NCI-H226 (cell line): ENCODE measurements around the gene TMEM108.
A peak's percentile ranks its signal among the peaks of the same experiment; 100 is the strongest.

Source experiments
- DNase-seq: peaks from one replicate; pipeline ENCODE4 v3.0.0-alpha.2; 2015

The TMEM108 gene

GRCh38 chr3:133169331-133170068 lies 131.3 kb downstream of the TMEM108 start:
- no peak for DNase-seq

GRCh38 chr3:133171831-133172230 lies 133.6 kb downstream of the TMEM108 start:
- no peak for DNase-seq

GRCh38 chr3:133181392-133182150 lies 143.4 kb downstream of the TMEM108 start:
- DNase-seq = no peak

GRCh38 chr3:133187870-133188379 lies 149.7 kb downstream of the TMEM108 start:
- no peak for DNase-seq

DNA sequence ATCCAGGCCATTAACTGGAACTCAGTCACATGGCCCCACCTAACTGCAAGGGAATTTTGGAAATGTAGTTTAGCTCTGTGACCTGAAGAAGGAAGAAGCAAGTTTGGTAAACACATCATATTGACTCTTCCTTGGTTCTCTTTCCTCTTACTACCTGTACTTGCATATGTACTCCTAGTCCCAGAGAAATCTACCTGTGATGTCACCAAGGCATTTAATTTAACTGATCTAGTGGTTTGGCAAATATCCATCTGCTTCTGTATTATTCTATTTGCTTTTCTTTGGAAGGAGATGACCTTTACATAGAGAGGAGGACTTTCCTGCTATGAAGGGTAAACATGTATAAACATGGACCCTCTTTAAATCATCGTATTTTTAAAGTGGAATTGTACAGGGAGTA lies 150.8 kb downstream of the TMEM108 start:
- no peak for DNase-seq

GRCh38 chr3:133189893-133190292 lies 151.7 kb downstream of the TMEM108 start:
- DNase-seq = no peak

DNA sequence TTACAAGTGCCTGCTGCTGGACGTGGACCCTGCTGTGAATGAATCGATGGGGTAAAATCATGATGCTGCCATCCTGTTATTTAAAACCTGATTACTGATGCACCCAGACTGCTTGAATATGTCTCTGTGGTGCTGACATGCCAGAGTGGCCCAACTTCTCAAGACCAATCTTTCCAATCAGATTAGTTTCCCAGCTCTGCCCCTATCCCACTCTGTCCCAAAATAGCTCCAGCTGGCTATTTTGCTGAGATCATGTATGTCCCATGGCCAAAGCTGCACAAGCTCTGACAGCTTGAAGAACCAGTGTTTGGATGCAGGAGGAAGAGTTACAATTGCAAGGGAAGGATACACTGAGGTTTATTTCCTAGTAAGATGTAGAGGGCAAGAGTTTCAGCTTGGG lies 153.6 kb downstream of the TMEM108 start:
- DNase-seq = no peak

DNA sequence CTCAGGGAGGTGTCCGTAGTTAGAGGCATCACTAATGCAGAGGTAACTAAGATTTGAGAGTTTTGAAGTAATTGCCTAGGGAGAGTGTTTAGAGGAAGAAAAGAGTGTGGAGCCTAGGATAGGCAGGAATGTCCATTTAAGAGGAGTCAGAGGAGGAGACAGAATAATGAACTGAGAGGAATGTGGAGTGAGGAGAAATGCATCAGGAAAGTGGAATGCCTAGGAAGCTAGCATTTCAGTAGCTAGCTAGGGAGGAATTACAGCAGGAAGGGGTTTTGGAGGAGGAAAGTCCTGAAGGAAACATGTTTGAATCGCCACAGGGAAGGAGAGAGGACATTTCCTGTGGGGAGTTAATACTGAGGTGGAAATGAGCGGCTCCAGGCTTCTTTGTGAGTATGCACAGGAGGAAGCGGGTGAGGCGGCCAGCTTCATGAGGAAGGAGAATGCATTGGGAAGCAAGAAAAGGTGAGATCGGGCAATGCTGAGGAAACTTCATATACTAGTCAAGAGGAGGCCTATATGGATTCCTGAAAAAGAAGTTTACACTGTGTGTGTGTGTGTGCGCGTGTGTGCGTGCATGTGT lies 154.3 kb downstream of the TMEM108 start:
- DNase-seq = no peak

DNA sequence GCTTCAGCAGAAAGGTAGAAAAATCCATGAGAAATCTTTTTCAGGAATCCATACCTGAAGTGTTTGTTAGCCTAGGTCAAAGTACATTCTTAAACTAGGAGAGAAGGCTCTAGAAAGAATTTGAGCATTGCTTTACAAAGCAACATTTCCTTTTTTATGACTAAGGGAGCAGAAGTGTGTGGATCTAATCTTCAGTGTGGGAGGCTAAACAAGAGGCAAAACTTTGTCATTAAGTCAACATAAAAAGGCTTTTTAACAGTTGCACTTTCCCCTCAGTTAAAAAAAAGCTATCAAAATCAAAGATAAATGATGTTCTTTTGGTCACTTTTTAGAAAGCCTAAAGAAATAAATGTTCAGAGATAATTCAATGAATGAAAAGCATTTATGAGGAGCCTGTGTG lies 154.8 kb downstream of the TMEM108 start:
- DNase-seq = no peak

DNA sequence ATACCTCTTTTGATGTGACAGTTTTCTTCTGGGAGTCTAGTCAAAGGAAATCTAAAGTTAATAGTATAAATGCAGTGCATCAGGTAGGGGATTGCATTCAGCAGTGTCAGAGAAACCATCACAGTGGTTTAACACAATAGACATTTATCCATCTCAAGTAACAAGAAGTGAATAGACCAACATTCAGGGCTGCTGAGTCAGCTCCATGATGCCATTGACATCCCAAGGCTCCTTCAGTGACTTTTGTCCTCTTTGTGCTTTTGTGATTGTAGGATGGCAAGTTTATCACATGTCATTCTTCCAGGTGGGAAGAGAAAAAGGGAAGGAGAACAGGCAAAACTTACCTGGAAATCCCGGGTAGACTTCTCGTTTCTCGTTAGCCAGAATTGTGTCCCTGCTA lies 158.3 kb downstream of the TMEM108 start:
- DNase-seq = no peak

DNA sequence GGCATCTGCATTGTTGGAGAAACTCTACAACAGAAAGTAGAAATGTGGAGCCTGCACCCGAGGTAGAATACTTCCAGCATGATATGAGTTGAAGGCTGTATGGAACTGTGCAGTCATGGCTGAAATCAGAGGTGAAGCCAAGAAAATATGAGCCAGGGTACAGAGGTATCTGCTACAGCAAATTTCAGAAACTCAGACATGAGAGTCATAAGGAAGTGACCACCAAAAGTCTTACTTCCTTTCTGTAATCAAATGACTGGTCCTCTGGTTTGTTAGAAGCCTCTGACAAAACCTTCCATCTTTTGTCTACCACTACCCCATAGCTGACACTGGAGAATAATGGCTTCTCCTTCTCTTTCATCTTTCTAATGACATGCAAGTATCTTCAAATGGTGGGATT lies 159.4 kb downstream of the TMEM108 start:
- DNase-seq = no peak

GRCh38 chr3:133206921-133207320 lies 168.7 kb downstream of the TMEM108 start:
- DNase-seq = no peak

DNA sequence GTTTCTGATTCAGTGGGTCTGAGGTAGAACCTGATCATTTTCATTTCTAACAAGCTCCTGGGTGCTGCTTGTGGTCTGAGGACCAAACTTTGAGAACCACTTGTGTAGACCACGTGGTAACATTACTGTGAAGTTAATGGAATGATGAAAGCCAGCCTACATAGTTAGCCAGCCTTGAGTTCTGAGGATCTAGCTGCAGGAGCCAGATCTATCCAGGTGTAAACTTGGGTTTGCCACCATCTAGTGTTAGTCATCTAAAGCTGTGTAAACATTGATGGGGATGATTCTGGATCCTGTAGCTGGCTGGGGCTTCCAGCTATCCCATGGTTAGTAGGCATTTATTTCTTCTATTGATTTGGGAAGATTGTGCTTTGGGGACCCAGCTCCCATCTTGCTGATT lies 170.0 kb downstream of the TMEM108 start:
- DNase-seq = no peak

DNA sequence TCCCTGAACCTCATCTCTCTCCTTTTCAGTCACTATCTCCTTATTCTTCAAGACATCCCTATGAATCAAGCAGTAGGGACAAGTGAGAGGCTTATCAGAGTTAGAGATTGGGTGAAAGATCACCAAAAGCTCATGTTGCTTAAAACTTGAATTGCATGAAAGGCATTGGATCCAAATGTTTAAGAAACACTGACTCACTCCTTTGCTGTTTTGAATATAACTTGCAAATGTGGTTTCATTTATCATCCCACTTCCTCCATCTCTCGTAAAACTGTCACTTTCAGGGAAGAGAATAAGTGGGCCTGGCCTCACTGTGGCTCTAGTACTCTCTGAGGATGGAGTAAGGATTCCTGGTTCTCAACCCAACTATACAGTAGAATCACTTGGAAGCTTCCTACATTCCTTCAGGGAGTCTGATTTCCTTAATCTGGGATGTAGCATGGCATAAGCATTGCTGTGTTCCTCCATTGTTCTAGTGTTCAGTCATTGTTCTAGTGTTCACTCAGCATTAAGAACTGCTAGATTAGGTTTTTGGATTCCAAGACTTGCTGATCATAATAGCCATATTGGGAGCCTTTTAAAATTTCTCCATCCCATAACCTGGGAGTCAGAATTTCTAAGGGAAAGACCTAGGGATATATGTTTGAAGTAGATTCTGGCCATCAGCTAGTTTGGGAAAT lies 171.8 kb downstream of the TMEM108 start:
- peak; percentile 1 for DNase-seq

GRCh38 chr3:133210656-133211055 lies 172.5 kb downstream of the TMEM108 start:
- no peak for DNase-seq

DNA sequence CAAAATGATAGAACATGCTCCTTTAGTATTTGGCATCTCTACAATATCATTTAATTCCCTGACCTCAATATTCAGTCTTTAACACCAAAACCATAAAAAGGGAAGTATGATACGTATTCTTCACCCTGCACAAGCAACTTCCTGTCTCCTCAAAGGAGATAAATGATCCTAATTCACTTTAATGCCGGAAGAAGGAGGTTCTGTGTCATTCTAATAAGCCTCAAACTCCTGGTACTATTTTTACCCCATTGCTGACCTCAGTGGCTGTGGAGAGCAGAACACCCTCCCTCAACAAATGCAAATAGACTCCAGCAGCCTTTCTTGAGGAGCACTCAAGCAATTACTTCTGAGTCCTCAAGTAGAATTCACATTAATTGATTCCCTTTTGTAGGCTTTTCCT lies 173.3 kb downstream of the TMEM108 start:
- no peak for DNase-seq

DNA sequence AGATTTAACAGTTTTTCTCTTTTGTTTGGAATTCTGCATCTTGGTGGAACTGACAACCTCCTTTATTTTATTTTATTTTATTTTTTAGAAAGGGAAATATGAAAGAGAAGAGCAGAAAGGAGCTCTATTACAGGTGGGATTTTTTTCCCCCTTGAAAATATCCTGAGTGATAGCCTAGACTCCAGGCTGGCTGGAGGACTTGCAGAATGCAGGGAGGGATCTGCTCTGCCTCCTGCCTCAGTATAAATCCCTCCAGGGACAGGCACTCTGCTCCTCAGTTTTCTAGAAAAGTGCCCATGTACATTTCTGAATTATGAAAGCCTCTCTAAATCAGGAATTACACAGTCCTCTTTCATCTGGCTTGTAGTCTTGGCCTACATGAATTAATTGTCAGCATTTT lies 173.7 kb downstream of the TMEM108 start:
- no peak for DNase-seq

DNA sequence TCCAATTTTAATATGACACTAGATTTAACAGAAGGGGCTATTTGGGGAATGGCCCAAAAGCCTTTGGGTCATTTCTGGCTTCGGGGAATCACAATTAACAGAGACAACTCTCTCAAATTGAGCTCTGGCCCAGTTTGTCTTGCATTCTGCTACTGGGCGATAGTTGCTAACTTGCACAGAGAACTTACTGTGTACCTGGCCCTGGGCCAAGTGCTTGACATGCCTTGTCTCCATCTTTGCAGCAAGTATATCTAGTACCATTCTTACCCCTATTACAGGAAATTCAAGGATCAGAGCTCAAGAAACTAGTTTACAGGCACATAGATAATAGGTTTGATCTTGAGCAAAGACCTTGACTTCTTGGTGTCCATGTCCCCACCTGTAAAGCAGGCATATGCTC lies 175.7 kb downstream of the TMEM108 start:
- DNase-seq = no peak

DNA sequence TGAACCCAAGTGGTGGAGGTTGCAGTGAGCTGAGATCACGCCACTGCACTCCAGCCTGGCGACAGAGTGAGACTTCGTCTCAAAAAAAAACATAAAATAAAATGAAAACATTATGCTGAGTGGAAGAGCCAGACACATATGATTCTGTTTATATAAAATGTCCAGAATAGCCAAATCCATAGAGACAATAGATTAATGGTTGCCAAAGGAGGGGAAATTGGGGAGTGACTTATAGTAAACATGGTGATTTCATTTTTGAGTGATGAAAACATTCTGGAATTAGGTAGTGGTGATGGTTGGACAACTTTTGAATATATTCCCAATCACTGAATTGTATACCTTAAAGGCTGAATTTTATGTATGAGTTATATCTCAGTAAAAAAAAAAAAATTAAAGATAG lies 189.6 kb downstream of the TMEM108 start:
- DNase-seq = no peak

DNA sequence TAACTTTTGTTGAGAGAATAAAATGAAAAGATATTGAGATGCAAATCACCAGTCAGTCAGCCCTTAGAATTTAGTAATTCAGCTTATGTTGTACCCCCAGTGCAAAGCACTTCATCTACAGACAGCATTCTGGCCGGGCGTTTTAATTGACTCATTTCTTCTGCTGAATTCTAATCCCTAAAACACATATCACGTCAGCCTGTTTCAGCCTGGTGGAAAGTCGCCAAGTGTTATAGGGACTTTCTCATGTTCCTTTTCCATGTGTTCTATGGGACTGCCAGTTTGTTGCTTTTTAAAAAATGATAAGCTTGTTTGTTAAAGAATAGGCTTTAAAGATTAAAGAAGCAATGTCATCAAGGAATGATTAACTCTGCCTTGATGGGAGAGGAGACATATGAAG lies 192.0 kb downstream of the TMEM108 start:
- DNase-seq = no peak

- DNase-seq = no peak
Observed at GRCh38 chr3:133236901-133237300, 198.7 kb downstream of the TMEM108 start.

- DNase-seq = no peak
Observed at GRCh38 chr3:133237380-133237779, 199.2 kb downstream of the TMEM108 start.

GRCh38 chr3:133238015-133238414 lies 199.8 kb downstream of the TMEM108 start:
- DNase-seq = no peak
